ENCODE data around the gene ANO10.

DNA sequence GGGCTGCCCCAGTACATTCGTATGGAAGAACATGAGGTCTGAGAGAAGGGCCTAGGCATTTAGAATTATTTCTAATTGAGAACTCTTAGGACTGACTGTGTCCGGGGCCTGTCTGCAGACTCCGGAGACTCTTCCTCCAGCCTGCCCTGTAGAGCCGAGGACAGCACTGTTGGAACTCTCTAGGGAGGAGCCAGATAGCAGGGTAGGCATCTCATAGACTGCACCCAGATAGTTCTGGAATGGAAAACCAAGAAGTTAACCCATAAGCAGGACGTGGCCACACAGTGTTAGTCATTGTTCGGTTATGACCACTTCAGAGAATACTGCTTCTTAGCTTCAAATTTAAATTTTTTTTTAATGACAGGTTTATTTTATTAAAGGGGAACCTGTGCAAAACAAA, 275.9 kb downstream of the ANO10 start:
- no peak for TF ChIP-seq TAF1 (IDR thresholded peaks at IDR 0.05; ENCODE audit: low read depth)
- no peak for TF ChIP-seq REST (IDR thresholded peaks at IDR 0.05; ENCODE audit: low read depth)
- TF ChIP-seq YY1 (IDR thresholded peaks at IDR 0.05; ENCODE audit: low read depth), result no peak
- TF ChIP-seq EP300 (IDR thresholded peaks at IDR 0.05; ENCODE audit: borderline replicate concordance), result no peak
- TF ChIP-seq, protein P1, sequence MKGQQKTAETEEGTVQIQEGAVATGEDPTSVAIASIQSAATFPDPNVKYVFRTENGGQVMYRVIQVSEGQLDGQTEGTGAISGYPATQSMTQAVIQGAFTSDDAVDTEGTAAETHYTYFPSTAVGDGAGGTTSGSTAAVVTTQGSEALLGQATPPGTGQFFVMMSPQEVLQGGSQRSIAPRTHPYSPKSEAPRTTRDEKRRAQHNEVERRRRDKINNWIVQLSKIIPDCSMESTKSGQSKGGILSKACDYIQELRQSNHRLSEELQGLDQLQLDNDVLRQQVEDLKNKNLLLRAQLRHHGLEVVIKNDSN (IDR thresholded peaks at IDR 0.05), result no peak
